ENCODE measurements around the gene BANF1.

- TF ChIP-seq YY1 (IDR thresholded peaks at IDR 0.05; ENCODE audit: insufficient read depth, insufficient replicate concordance, low read depth, low read length) = no peak
- no peak for TF ChIP-seq ETV6 (CRISPR knock-in tag; conservative IDR thresholded peaks at IDR 0.05)
- no peak for TF ChIP-seq PBX3 (CRISPR knock-in tag; IDR thresholded peaks at IDR 0.05; ENCODE audit: borderline replicate concordance)
- TF ChIP-seq NR1H2 (CRISPR knock-in tag; IDR thresholded peaks at IDR 0.05; ENCODE audit: borderline replicate concordance, low read depth) = no peak
- no peak for TF ChIP-seq RNF2 (conservative IDR thresholded peaks at IDR 0.05; ENCODE audit: low read depth)
- TF ChIP-seq HOXD1 (CRISPR knock-in tag; IDR thresholded peaks at IDR 0.05) = no peak
- no peak for TF ChIP-seq HNF4G (IDR thresholded peaks at IDR 0.05; ENCODE audit: borderline replicate concordance, low read depth, low read length)
- no peak for TF ChIP-seq HNF4G (CRISPR knock-in tag; IDR thresholded peaks at IDR 0.05; ENCODE audit: borderline replicate concordance, low read depth)
- no peak for TF ChIP-seq SRSF9 (IDR thresholded peaks at IDR 0.05; ENCODE audit: borderline replicate concordance, insufficient read depth, low read depth, low read length, poor library complexity, severe bottlenecking)
- TF ChIP-seq FOXO4 (CRISPR knock-in tag; conservative IDR thresholded peaks at IDR 0.05) = no peak
- no peak for TF ChIP-seq NFATC3 (CRISPR knock-in tag; IDR thresholded peaks at IDR 0.05)
- no peak for TF ChIP-seq THAP9 (CRISPR knock-in tag; IDR thresholded peaks at IDR 0.05; ENCODE audit: borderline replicate concordance)
Observed at GRCh38 chr11:65972116-65972515, 30.2 kb upstream of the BANF1 start.

All from HepG2 (cell line).